ENCODE data around the gene G3BP1. TPM values are rescaled to one million over a fixed set of nuclear protein-coding genes. Genes with fewer than 3 reads are reported as not detected.

G3BP1 gene
- polyA plus RNA-seq, 3 donors from 2014 or later = 124 to 148 (median 129) TPM

GRCh38 chr5:151740958-151741373 is 30.8 kb upstream of the G3BP1 start:
- H3K27ac Mint-ChIP-seq = peak overlapping the region; percentile 25 to 94 (median 62)
- DNase-seq = no peak
- H3K36me3 Mint-ChIP-seq = peaks cover 15 to 26% (median 18%) of the 10 kb centered on the region in 3 donors
- no peaks in the 10 kb centered on the region for H3K9me3 Mint-ChIP-seq
- H3K4me3 Mint-ChIP-seq = peak overlapping the region in 1 of 5 donors; percentile 34
- H3K27me3 Mint-ChIP-seq (ENCODE audit: low read depth in 3 of 3) = peaks cover 0 to 3% (median 3%) of the 10 kb centered on the region in 3 donors
- H3K4me1 Mint-ChIP-seq = peaks cover 51 to 59% of the 10 kb centered on the region in 2 donors

DNA sequence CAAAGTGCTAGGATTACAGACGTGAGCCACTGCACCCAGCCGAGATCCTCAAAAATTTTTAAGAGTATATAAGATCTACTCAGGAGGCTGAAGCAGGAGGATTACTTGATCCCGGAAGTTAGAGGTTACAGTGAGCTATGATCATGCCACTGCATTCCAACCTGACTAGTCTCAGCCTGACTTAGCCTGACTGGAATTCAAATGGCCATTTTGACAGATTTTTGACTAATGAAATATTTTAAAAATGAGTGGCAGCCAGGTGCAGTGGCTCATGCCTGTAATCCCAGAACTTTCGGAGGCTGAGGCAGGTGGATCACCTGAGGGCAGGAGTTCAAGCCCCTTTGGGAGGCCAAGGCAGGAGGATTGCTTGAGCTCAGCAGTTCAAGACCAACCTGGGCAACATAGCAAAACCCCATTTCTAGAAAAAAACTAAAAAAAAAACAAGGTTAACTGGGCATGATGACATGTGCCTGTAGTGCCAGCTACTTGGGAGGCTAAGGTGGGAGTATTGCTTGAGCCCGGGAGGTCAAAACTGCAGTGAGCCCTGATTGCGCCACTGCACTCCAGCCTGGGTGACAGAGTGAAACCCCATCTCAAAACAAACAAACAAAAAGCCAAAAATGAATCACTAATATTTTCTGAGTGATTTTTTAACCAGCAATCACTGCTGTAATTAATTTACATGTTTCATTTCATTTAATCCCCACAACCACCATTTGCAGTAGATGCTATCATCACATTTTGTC is 29.9 kb upstream of the G3BP1 start:
- peaks cover 15 to 26% (median 18%) of the 10 kb centered on the region in 3 donors for H3K36me3 Mint-ChIP-seq
- no peak for DNase-seq
- H3K27me3 Mint-ChIP-seq (ENCODE audit: low read depth in 3 of 3) = peaks cover 0 to 3% (median 3%) of the 10 kb centered on the region in 3 donors
- H3K4me3 Mint-ChIP-seq = no peak overlapping the region
- peak overlapping the region in 1 of 6 donors; percentile 42 for H3K27ac Mint-ChIP-seq
- H3K4me1 Mint-ChIP-seq = peaks cover 56 to 63% of the 10 kb centered on the region in 2 donors
- H3K9me3 Mint-ChIP-seq = no peaks in the 10 kb centered on the region

GRCh38 chr5:151742870-151743294 is 28.9 kb upstream of the G3BP1 start:
- peaks cover 0 to 3% (median 3%) of the 10 kb centered on the region in 3 donors for H3K27me3 Mint-ChIP-seq (ENCODE audit: low read depth in 3 of 3)
- peaks cover 15 to 20% (median 18%) of the 10 kb centered on the region in 3 donors for H3K36me3 Mint-ChIP-seq
- peaks cover 53 to 61% of the 10 kb centered on the region in 2 donors for H3K4me1 Mint-ChIP-seq
- H3K4me3 Mint-ChIP-seq = no peak overlapping the region
- no peak for DNase-seq
- H3K27ac Mint-ChIP-seq = peak overlapping the region; percentile 46 to 98 (median 65)
- H3K9me3 Mint-ChIP-seq = no peaks in the 10 kb centered on the region

DNA sequence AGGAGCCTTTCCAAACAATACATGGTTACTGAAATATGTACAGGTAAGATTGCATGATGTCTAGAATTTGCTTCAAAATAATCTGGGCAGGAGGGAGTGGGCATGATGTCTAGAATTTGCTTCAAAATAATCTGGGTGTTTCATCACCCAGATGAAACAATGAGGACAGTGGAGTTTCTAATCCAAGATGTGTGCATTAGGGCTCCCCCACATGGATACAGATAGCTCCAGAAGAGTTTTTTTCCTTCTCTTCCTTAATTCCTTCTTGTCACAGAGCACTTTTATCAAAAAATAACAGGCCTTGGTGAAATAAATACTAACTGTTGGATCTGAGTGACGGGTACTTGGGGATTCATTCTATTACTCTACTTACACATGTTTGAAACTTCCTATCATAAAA is 28.2 kb upstream of the G3BP1 start:
- Mint-ChIP-seq H3K9me3 (no peaks in the 10 kb centered on the region), H3K27me3 (ENCODE audit: low read depth in 3 of 3) (peaks cover 0 to 3% (median 3%) of the 10 kb centered on the region in 3 donors), H3K4me3 (no peak overlapping the region), H3K36me3 (peaks cover 15 to 19% (median 18%) of the 10 kb centered on the region in 3 donors), H3K27ac (peak overlapping the region; percentile 90 to 99 (median 97)), H3K4me1 (peaks cover 53 to 61% of the 10 kb centered on the region in 2 donors)
- no peak for DNase-seq

- Mint-ChIP-seq H3K4me1 (peaks cover 52 to 64% of the 10 kb centered on the region in 2 donors), H3K9me3 (no peaks in the 10 kb centered on the region), H3K4me3 (peak overlapping the region; percentile 69 to 84 (median 80)), H3K27ac (peak overlapping the region; percentile 90 to 99 (median 97)), H3K27me3 (ENCODE audit: low read depth in 3 of 3) (peaks cover 0 to 7% (median under 1%) of the 10 kb centered on the region in 3 donors), H3K36me3 (peaks cover 15 to 18% (median 18%) of the 10 kb centered on the region in 3 donors)
- DNase-seq = peak; percentile 80 to 86 (median 82)
These were observed 26.6 kb upstream of the G3BP1 start for GRCh38 chr5:151745071-151745705.

GRCh38 chr5:151750121-151750520 is 21.6 kb upstream of the G3BP1 start:
- Mint-ChIP-seq H3K36me3 (peaks cover 0 to 14% (median 0%) of the 10 kb centered on the region in 3 donors), H3K27me3 (ENCODE audit: low read depth in 3 of 3) (peaks cover 0 to 6% (median 1%) of the 10 kb centered on the region in 3 donors), H3K4me1 (peaks cover 33 to 60% of the 10 kb centered on the region in 2 donors), H3K4me3 (no peak overlapping the region), H3K27ac (peak overlapping the region in 5 of 6 donors; percentile 67 to 81 (median 74)), H3K9me3 (no peaks in the 10 kb centered on the region)
- DNase-seq = no peak

DNA sequence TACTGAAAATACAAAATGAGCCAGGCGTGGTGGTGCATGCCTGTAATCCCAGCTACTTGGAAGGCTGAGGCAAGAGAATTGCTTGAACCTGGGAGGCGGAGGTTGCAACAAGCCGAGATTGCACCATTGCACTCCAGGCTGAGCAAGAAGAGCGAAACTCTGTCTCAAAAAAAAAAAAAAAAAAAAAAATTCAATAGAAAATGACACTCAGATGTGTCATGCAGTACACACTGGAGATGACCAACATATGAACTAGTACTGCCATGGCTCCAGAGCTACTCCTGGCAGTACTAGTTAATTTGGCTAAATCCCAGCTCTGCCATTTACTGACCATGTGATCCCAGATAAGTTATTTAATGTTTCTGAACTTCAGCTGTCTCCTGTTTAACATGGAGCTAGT is 20.7 kb upstream of the G3BP1 start:
- peaks cover 0 to 3% (median 1%) of the 10 kb centered on the region in 3 donors for H3K27me3 Mint-ChIP-seq (ENCODE audit: low read depth in 3 of 3)
- H3K4me3 Mint-ChIP-seq = no peak overlapping the region
- no peak for DNase-seq
- peaks cover 0 to 14% (median 0%) of the 10 kb centered on the region in 3 donors for H3K36me3 Mint-ChIP-seq
- peaks cover 32 to 60% of the 10 kb centered on the region in 2 donors for H3K4me1 Mint-ChIP-seq
- no peak overlapping the region for H3K27ac Mint-ChIP-seq
- H3K9me3 Mint-ChIP-seq = no peaks in the 10 kb centered on the region

GRCh38 chr5:151751593-151751992 is 20.2 kb upstream of the G3BP1 start:
- Mint-ChIP-seq H3K36me3 (peaks cover 0 to 14% (median 0%) of the 10 kb centered on the region in 3 donors), H3K4me3 (no peak overlapping the region), H3K9me3 (no peaks in the 10 kb centered on the region), H3K4me1 (peaks cover 32 to 60% of the 10 kb centered on the region in 2 donors), H3K27ac (peak overlapping the region in 4 of 6 donors; percentile 12 to 62 (median 24)), H3K27me3 (ENCODE audit: low read depth in 3 of 3) (peaks cover 0 to 7% (median 1%) of the 10 kb centered on the region in 3 donors)
- no peak for DNase-seq

GRCh38 chr5:151755383-151755782 is 16.4 kb upstream of the G3BP1 start:
- DNase-seq = no peak
- Mint-ChIP-seq H3K27me3 (ENCODE audit: low read depth in 3 of 3) (peaks cover 0 to 11% (median 5%) of the 10 kb centered on the region in 3 donors), H3K9me3 (no peaks in the 10 kb centered on the region), H3K36me3 (peaks cover 0 to 14% (median 0%) of the 10 kb centered on the region in 3 donors), H3K4me3 (peak overlapping the region in 2 of 5 donors; percentile 19 to 30), H3K4me1 (peaks cover 52 to 72% of the 10 kb centered on the region in 2 donors), H3K27ac (peak overlapping the region in 4 of 6 donors; percentile 30 to 73 (median 62))

GRCh38 chr5:151757233-151758140 is 14.3 kb upstream of the G3BP1 start:
- Mint-ChIP-seq H3K4me1 (peaks cover 52 to 62% of the 10 kb centered on the region in 2 donors), H3K36me3 (peaks cover 0 to 8% (median 0%) of the 10 kb centered on the region in 3 donors), H3K27ac (peak overlapping the region; percentile 93 to 97 (median 94)), H3K27me3 (ENCODE audit: low read depth in 3 of 3) (peaks cover 0 to 11% (median 5%) of the 10 kb centered on the region in 3 donors), H3K9me3 (no peaks in the 10 kb centered on the region), H3K4me3 (peak overlapping the region; percentile 84 to 96 (median 91))
- peak; percentile 24 to 37 (median 25) for DNase-seq

- H3K4me3 Mint-ChIP-seq = peak overlapping the region; percentile 84 to 96 (median 91)
- peaks cover 0 to 3% (median 0%) of the 10 kb centered on the region in 3 donors for H3K36me3 Mint-ChIP-seq
- H3K27me3 Mint-ChIP-seq (ENCODE audit: low read depth in 3 of 3) = peaks cover 0 to 11% (median 5%) of the 10 kb centered on the region in 3 donors
- peaks cover 48 to 56% of the 10 kb centered on the region in 2 donors for H3K4me1 Mint-ChIP-seq
- DNase-seq = no peak
- peak overlapping the region; percentile 93 to 97 (median 94) for H3K27ac Mint-ChIP-seq
- H3K9me3 Mint-ChIP-seq = no peaks in the 10 kb centered on the region
These were observed 13.7 kb upstream of the G3BP1 start for GRCh38 chr5:151758141-151758429.

DNA sequence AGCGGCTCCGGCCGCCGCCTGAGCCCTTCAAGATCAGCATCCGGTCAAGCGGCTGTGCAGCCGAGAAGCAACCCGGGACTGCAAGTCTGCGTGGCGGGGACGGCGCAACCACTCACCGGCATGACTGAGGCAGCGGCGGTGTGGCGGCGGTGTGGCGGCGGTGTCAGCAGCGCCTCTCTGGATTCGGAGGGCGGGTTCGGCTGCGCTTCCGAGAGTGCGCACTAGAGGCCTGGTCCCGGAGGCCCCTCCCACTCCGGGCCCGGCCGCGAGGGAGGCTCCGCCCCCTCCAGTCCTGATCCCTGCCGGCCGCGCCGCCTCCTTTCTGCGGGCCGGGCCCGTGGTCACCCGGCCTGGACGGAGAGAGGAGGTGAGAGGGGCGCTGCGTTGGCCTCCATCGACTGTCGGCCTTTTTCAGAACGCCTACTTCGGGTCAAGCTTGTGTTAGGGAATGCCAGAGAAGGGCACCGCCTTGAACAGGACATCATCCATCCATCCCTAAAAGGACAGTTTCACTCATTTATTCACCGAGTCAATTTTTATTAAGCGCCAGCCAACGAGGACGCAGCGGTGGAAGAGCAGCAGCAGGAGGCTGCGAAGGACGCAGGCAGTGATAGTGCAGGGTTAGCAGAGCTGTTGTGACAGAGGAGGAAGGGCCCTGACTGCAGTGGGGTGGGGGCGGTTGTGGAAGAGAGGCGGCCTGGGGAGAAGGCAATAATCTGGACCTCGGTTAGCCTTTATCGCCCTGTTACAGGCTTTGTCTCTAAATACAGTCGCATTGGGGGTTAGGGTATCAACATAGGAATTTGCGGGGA is 13.1 kb upstream of the G3BP1 start, which contains the start of gene ATOX1:
TSS of gene ATOX1 (minus strand) at position 202 of the 812 bp plus-strand sequence. CDS start at position 122, 80 bp downstream.
- peak within 1 kb of the TSS; percentile 93 to 97 (median 94) for H3K27ac Mint-ChIP-seq
- no peaks in the 10 kb centered on the region for H3K36me3 Mint-ChIP-seq
- peak within 1 kb of the TSS; percentile 84 to 96 (median 91) for H3K4me3 Mint-ChIP-seq
- H3K27me3 Mint-ChIP-seq (ENCODE audit: low read depth in 3 of 3) = peaks cover 0 to 11% (median 5%) of the 10 kb centered on the region in 3 donors
- DNase-seq = peak; percentile 91 to 93 (median 93)
- no peaks in the 10 kb centered on the region for H3K9me3 Mint-ChIP-seq
- H3K4me1 Mint-ChIP-seq = peaks cover 45 to 51% of the 10 kb centered on the region in 2 donors

Measured in immature natural killer cell (primary cell).